Measurements from ENCODE around the gene CLTC. TPM values are rescaled to one million over a fixed set of nuclear protein-coding genes. Genes with fewer than 3 reads are reported as not detected.

CLTC gene
- total and polyA plus RNA-seq, 10 of the 15 experiments (the other 5 are each of a cell fraction or from before 2014, with no cell fraction given), result 77.5 to 188 (median 129) TPM

DNA sequence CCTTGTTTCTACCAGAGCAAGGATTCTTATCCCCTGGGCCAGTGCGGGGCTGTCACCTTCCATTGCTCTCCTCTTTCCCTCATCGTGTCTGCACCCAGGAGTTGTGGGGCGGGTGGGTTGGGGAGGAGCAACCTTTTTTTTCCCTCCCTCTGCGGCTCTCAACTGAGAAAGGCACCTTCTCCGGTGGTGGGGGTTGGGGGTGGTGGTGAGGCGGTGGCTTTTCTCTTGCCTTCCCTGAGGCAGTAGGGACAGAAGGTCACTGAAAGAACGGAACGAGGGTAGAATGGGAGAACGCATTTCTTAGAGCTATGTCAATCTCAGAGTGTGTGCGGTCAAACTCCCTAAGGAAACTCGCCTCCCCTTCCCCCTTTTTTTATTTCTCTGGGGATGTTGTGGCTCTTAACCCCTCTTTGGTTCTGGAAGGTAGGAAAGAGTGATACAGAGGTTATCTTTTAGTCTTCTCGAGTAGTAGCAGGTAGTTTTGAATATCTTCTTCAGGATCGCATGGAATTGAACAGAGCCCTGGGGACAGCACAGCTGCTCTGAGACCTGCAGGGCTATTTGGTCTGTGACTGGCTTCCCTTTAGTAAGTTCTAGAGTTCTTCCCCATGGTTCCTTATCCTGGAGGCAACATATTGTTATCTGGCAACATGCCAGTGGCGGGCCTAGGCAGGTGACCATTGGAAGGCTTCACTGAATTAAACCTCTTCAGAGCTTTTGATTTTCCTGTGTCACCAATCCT, 994 bp downstream of the CLTC start (continued):
- TF ChIP-seq, protein P1, sequence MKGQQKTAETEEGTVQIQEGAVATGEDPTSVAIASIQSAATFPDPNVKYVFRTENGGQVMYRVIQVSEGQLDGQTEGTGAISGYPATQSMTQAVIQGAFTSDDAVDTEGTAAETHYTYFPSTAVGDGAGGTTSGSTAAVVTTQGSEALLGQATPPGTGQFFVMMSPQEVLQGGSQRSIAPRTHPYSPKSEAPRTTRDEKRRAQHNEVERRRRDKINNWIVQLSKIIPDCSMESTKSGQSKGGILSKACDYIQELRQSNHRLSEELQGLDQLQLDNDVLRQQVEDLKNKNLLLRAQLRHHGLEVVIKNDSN (IDR thresholded peaks at IDR 0.05; ENCODE audit: borderline replicate concordance, extremely low read length, insufficient read depth, low read depth, low read length), result no peak
- TF ChIP-seq MTA2 (IDR thresholded peaks at IDR 0.05; ENCODE audit: low read depth) (no peak), POLR2AphosphoS2 (IDR thresholded peaks at IDR 0.05; ENCODE audit: low read depth, low read length) (no peak), YY1 (IDR thresholded peaks at IDR 0.05; ENCODE audit: low read depth, low read length) (no peak)

- peaks cover 14% of the 10 kb centered on the region; the same call in 1 of the 2 replicates for H3K4me1 ChIP-seq (ENCODE audit: control insufficient read depth, insufficient read depth, low read length)
- CTCF ChIA-PET, result interaction anchor here (0.9 to 2.6 kb wide), 4 partner anchors 16 to 99 kb away, joined by 3 to 13 read pairs (median 7); no protein-coding TSS in a partner anchor
- in situ Hi-C loops (cut with MboI), result no loop called here
- TF ChIP-seq ELK1 (IDR thresholded peaks at IDR 0.05; ENCODE audit: low read depth, low read length) (no peak), RELA (IDR thresholded peaks at IDR 0.05; ENCODE audit: borderline replicate concordance, partially characterized antibody) (no peak), BMI1 (IDR thresholded peaks at IDR 0.05; ENCODE audit: borderline replicate concordance) (no peak), E4F1 (IDR thresholded peaks at IDR 0.05; ENCODE audit: borderline replicate concordance, partially characterized antibody) (no peak), GABPA (IDR thresholded peaks at IDR 0.05; ENCODE audit: low read depth) (no peak)
- TF ChIP-seq, protein P2, sequence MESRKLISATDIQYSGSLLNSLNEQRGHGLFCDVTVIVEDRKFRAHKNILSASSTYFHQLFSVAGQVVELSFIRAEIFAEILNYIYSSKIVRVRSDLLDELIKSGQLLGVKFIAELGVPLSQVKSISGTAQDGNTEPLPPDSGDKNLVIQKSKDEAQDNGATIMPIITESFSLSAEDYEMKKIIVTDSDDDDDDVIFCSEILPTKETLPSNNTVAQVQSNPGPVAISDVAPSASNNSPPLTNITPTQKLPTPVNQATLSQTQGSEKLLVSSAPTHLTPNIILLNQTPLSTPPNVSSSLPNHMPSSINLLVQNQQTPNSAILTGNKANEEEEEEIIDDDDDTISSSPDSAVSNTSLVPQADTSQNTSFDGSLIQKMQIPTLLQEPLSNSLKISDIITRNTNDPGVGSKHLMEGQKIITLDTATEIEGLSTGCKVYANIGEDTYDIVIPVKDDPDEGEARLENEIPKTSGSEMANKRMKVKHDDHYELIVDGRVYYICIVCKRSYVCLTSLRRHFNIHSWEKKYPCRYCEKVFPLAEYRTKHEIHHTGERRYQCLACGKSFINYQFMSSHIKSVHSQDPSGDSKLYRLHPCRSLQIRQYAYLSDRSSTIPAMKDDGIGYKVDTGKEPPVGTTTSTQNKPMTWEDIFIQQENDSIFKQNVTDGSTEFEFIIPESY (IDR thresholded peaks at IDR 0.05), result no peak
Observed at GRCh38 chr17:59621771-59622170, 2.1 kb downstream of the CLTC start.

More at GRCh38 chr17:59621771-59622170, 2.1 kb downstream of the CLTC start:
- ChIA-PET POLR2A (interaction anchor here (0.6 to 9.4 kb wide), 5 partner anchors 8 to 263 kb away, joined by 3 to 111 read pairs (median 7); no protein-coding TSS in a partner anchor), RAD21 (ENCODE audit: unreplicated experiment) (interaction anchor here (0.8 to 5.7 kb wide), 7 partner anchors 10 to 86 kb away, joined by 3 to 43 read pairs (median 4); partner anchors contain the start of genes DHX40, PTRH2 and VMP1), SMC1A (ENCODE audit: uncharacterized antibody, unreplicated experiment) (interaction anchor here (0.9 to 8.1 kb wide), 12 partner anchors 9 to 235 kb away, joined by 3 to 70 read pairs (median 5); partner anchors contain the start of genes DHX40, PTRH2 and VMP1)
- Histone ChIP-seq H3K27ac (ENCODE audit: control insufficient read depth, insufficient read depth) (no peak overlapping the region), H3K36me3 (ENCODE audit: control insufficient read depth in 2 of 2, insufficient read depth in 2 of 2, low read length in 1 of 2) (no peaks in the 10 kb centered on the region; a peak in 1 of 4 replicates), H3K4me2 (ENCODE audit: control insufficient read depth, insufficient read depth) (peak overlapping the region; percentile 70), H2AFZ (ENCODE audit: control insufficient read depth, low read depth, low read length) (no peak overlapping the region), H3K4me3 (peak overlapping the region; percentile 95), H3K9me3 (replicated peaks; ENCODE audit: control insufficient read depth, insufficient read depth, low read length) (no peaks in the 10 kb centered on the region), H4K20me1 (ENCODE audit: control insufficient read depth, insufficient read depth) (peaks cover 3% of the 10 kb centered on the region; the same call in 1 of the 2 replicates), H3K79me2 (ENCODE audit: control insufficient read depth, insufficient read depth, low read length) (peaks cover 91% of the 10 kb centered on the region), H3K27me3 (replicated peaks in 1 of 2; ENCODE audit: control insufficient read depth in 2 of 2, insufficient read depth in 2 of 2, low read length in 1 of 2) (no peaks in the 10 kb centered on the region), H3K9ac (ENCODE audit: control insufficient read depth, insufficient read depth, low read length) (0 out of 2 replicates have a peak overlapping the region, but pooled peaks have one; percentile 7)
- no TSS peak for BruUV-seq (replicated peaks)
- intact Hi-C loops (cut with micrococcal nuclease; ENCODE audit: unreplicated experiment), result no loop called here
- DNase-seq (ENCODE audit: low read depth, low spot score) (no peak), ATAC-seq (no peak), FAIRE-seq (no peak)
- 0% methylated on average over 4 of the region's 4 CpGs for WGBS (ENCODE audit: insufficient coverage, insufficient replicate concordance, low lambda C conversion rate, missing lambda C conversion rate)
